Neural cell (in vitro differentiated cells): ENCODE results near the gene MACIR. TPM values are rescaled to one million over a fixed set of nuclear protein-coding genes. Genes with fewer than 3 reads are reported as not detected.

Experiments
- H2AFZ ChIP-seq: fragments of 200-600, 300-800 bp; sonication (generic), shearing (Covaris generic); 2 replicates; pipeline ENCODE4 v1.6.0; 2014; ENCODE audit warnings: low read depth, mild to moderate bottlenecking, antibody characterized with exemption, low read length, moderate library complexity
- H3F3A ChIP-seq: fragments of 200-600 bp; shearing (Covaris generic); 2 replicates; pipeline ENCODE4 v1.6.1; 2016; ENCODE audit warnings: mild to moderate bottlenecking, moderate library complexity, mixed read lengths, antibody characterized with exemption, low read length; ENCODE audit not compliant: insufficient read depth, poor library complexity, severe bottlenecking
- H3K27ac ChIP-seq: fragments of 200-600, 300-800 bp; sonication (generic), shearing (Covaris generic); 2 replicates; pipeline ENCODE4 v1.5.1; 2014; ENCODE audit warnings: mild to moderate bottlenecking, low read length, moderate library complexity
- H3K27me3 ChIP-seq: fragments of 300-800, 200-600 bp; sonication (generic), shearing (Covaris generic); 2 replicates; pipeline ENCODE4 v1.6.0; 2014; ENCODE audit warnings: mild to moderate bottlenecking, low read depth, low read length, moderate library complexity; ENCODE audit not compliant: insufficient read depth
- H3K36me3 ChIP-seq: fragments of 300-800, 200-600 bp; sonication (generic), shearing (Covaris generic); 2 replicates; pipeline ENCODE4 v1.5.1; 2014; ENCODE audit warnings: mild to moderate bottlenecking, antibody characterized with exemption, low read length, moderate library complexity; ENCODE audit not compliant: insufficient read depth
- H3K4me2 ChIP-seq: fragments of 300-800, 200-600 bp; sonication (generic), shearing (Covaris generic); 2 replicates; pipeline ENCODE4 v1.6.0; 2014; ENCODE audit warnings: mild to moderate bottlenecking, low read length
- H3K4me3 ChIP-seq: fragments of 300-800, 200-600 bp; sonication (generic), shearing (Covaris generic); 2 replicates; pipeline ENCODE4 v1.5.1; 2014; ENCODE audit warnings: mild to moderate bottlenecking, low read length, moderate library complexity
- H3K79me2 ChIP-seq: fragments of 200-600 bp; shearing (Covaris generic); replicated peaks from 2 replicates; pipeline ENCODE4 v1.6.0; 2014; ENCODE audit warnings: mild to moderate bottlenecking, low read length, moderate library complexity; ENCODE audit not compliant: insufficient read depth
- H3K9ac ChIP-seq: fragments of 300-800, 200-600 bp; sonication (generic), shearing (Covaris generic); 2 replicates; pipeline ENCODE4 v1.6.1; 2016; ENCODE audit warnings: mild to moderate bottlenecking, low read length, mixed read lengths
- H3K9me2 ChIP-seq: fragments of 200-600 bp; shearing (Covaris generic); 2 replicates; pipeline ENCODE4 v1.6.1; 2016; ENCODE audit warnings: mild to moderate bottlenecking, low read length, mixed read lengths; ENCODE audit not compliant: insufficient read depth
- H3K9me3 ChIP-seq: fragments of 200-600, 300-800 bp; sonication (generic), shearing (Covaris generic); 2 replicates; pipeline ENCODE4 v1.6.1; 2016; ENCODE audit warnings: mild to moderate bottlenecking, mixed run types, low read length, moderate library complexity, mixed read lengths
- H4K20me1 ChIP-seq: fragments of 200-600 bp; shearing (Covaris generic); 2 replicates; pipeline ENCODE4 v1.6.1; 2016; ENCODE audit warnings: mild to moderate bottlenecking, mixed run types; ENCODE audit not compliant: insufficient read depth
- EP300 ChIP-seq: fragments of 450-650 bp; conservative IDR thresholded peaks from 2 replicates; pipeline ENCODE4 v1.6.1; 2014; ENCODE audit warnings: antibody characterized with exemption, mild to moderate bottlenecking, moderate library complexity; ENCODE audit not compliant: poor library complexity, severe bottlenecking
- EZH2 ChIP-seq: fragments of 200-600, 300-800 bp; shearing (Covaris generic), sonication (generic); IDR thresholded peaks from 2 replicates; pipeline ENCODE4 v1.6.1; 2014; ENCODE audit warnings: antibody characterized with exemption, low read length, borderline replicate concordance, mild to moderate bottlenecking; ENCODE audit not compliant: insufficient read depth, poor library complexity, severe bottlenecking
- MXI1 ChIP-seq: fragments of 450-650 bp; conservative IDR thresholded peaks from 2 replicates; pipeline ENCODE4 v1.6.1; 2014; ENCODE audit warnings: antibody characterized with exemption, mild to moderate bottlenecking; ENCODE audit not compliant: poor library complexity, severe bottlenecking
- POLR2AphosphoS5 ChIP-seq: IDR thresholded peaks from 2 replicates; pipeline ENCODE4 v1.6.1; 2012
- RAD21 ChIP-seq: fragments of 450-650 bp; conservative IDR thresholded peaks from 2 replicates; pipeline ENCODE4 v1.6.1; 2014; ENCODE audit warnings: antibody characterized with exemption, mild to moderate bottlenecking, moderate library complexity
- SMC3 ChIP-seq: fragments of 450-650 bp; conservative IDR thresholded peaks from 2 replicates; pipeline ENCODE4 v1.6.1; 2014; ENCODE audit warnings: antibody characterized with exemption, mild to moderate bottlenecking, moderate library complexity; ENCODE audit not compliant: poor library complexity
- TAF1 ChIP-seq: IDR thresholded peaks from 2 replicates; pipeline ENCODE4 v1.6.1; 2012; ENCODE audit warnings: low read depth
- polyA plus RNA-seq: library from polyadenylated mRNA; depleted of rRNA; stranded (reverse); fragments of >200 nt; gene quantifications from 2 replicates; pipeline ENCODE4 v1.2.3, GENCODE V29; 2014
- TF ChIP-seq, protein P1 (sequence below): IDR thresholded peaks from 2 replicates; pipeline ENCODE4 v1.6.1; 2012; ENCODE audit warnings: borderline replicate concordance
- TF ChIP-seq, protein P2 (sequence below): fragments of 450-650 bp; IDR thresholded peaks from 2 replicates; pipeline ENCODE4 v1.5.1; 2014; ENCODE audit warnings: antibody characterized with exemption, mild to moderate bottlenecking, moderate library complexity; ENCODE audit not compliant: poor library complexity, severe bottlenecking

MACIR gene
- polyA plus RNA-seq, 1 donor from 2014 or later: 34.8 TPM

DNA sequence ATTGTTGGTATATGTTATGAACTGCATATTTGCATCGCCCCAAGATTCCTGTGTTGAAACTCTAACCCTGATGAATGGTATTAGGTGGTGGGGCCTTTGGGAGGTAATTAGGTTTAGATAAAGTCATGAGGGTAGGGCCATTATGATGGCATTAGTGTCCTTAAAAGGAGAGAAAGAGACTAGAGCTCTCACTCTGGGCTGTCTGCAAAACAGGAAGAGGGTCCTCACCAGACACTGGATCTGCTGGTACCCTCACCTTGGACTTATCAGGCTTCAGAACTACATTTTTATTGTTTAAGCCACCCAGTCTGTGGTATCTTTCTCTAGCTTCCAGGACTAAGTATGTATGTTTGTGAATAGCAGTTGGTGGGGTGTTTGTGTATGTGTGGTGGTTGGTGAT, 68.9 kb downstream of the MACIR start:
- Histone ChIP-seq H3K4me3 (no peak overlapping the region), H2AFZ (no peak overlapping the region), H3K36me3 (no peaks in the 10 kb centered on the region), H3K27me3 (no peaks in the 10 kb centered on the region), H3K9ac (no peak overlapping the region), H3K27ac (no peak overlapping the region), H3F3A (no peaks in the 10 kb centered on the region), H3K79me2 (no peaks in the 10 kb centered on the region), H4K20me1 (no peaks in the 10 kb centered on the region), H3K9me3 (no peaks in the 10 kb centered on the region), H3K4me2 (no peak overlapping the region), H3K9me2 (no peaks in the 10 kb centered on the region)
- TF ChIP-seq, protein P1, sequence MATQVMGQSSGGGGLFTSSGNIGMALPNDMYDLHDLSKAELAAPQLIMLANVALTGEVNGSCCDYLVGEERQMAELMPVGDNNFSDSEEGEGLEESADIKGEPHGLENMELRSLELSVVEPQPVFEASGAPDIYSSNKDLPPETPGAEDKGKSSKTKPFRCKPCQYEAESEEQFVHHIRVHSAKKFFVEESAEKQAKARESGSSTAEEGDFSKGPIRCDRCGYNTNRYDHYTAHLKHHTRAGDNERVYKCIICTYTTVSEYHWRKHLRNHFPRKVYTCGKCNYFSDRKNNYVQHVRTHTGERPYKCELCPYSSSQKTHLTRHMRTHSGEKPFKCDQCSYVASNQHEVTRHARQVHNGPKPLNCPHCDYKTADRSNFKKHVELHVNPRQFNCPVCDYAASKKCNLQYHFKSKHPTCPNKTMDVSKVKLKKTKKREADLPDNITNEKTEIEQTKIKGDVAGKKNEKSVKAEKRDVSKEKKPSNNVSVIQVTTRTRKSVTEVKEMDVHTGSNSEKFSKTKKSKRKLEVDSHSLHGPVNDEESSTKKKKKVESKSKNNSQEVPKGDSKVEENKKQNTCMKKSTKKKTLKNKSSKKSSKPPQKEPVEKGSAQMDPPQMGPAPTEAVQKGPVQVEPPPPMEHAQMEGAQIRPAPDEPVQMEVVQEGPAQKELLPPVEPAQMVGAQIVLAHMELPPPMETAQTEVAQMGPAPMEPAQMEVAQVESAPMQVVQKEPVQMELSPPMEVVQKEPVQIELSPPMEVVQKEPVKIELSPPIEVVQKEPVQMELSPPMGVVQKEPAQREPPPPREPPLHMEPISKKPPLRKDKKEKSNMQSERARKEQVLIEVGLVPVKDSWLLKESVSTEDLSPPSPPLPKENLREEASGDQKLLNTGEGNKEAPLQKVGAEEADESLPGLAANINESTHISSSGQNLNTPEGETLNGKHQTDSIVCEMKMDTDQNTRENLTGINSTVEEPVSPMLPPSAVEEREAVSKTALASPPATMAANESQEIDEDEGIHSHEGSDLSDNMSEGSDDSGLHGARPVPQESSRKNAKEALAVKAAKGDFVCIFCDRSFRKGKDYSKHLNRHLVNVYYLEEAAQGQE: no peak
- no peak for TF ChIP-seq TAF1
- TF ChIP-seq EP300: no peak
- no peak for TF ChIP-seq EZH2
- TF ChIP-seq, protein P2, sequence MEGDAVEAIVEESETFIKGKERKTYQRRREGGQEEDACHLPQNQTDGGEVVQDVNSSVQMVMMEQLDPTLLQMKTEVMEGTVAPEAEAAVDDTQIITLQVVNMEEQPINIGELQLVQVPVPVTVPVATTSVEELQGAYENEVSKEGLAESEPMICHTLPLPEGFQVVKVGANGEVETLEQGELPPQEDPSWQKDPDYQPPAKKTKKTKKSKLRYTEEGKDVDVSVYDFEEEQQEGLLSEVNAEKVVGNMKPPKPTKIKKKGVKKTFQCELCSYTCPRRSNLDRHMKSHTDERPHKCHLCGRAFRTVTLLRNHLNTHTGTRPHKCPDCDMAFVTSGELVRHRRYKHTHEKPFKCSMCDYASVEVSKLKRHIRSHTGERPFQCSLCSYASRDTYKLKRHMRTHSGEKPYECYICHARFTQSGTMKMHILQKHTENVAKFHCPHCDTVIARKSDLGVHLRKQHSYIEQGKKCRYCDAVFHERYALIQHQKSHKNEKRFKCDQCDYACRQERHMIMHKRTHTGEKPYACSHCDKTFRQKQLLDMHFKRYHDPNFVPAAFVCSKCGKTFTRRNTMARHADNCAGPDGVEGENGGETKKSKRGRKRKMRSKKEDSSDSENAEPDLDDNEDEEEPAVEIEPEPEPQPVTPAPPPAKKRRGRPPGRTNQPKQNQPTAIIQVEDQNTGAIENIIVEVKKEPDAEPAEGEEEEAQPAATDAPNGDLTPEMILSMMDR: no peak
- no peak for TF ChIP-seq SMC3
- no peak for TF ChIP-seq RAD21
- no peak for TF ChIP-seq POLR2AphosphoS5
- TF ChIP-seq MXI1: no peak

DNA sequence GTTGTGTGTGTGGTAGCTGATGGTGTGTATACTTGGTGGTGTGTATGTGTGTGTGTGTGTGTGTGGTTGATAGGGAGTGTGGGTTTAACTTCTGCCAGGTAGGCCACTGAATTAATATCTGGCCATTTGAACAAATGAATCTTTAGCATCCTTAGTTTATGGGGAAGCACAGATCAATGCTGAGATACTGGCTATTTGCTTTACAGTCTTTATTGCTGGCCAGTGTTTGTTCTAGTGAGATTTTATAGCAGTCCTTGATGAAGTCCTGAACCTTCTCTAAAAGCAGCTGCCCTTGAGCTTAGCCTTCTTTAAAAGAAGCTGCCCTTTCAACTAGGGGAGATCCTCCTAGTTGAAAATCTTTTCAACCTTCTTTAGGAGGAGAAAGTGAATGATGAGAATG, 69.3 kb downstream of the MACIR start:
- no peaks in the 10 kb centered on the region for H3K9me3 ChIP-seq
- no peaks in the 10 kb centered on the region for H3K36me3 ChIP-seq
- H3K4me2 ChIP-seq: no peak overlapping the region
- H3K79me2 ChIP-seq: no peaks in the 10 kb centered on the region
- no peak overlapping the region for H3K27ac ChIP-seq
- H3F3A ChIP-seq: no peaks in the 10 kb centered on the region
- no peak overlapping the region for H2AFZ ChIP-seq
- H3K4me3 ChIP-seq: no peak overlapping the region
- H4K20me1 ChIP-seq: no peaks in the 10 kb centered on the region
- H3K9me2 ChIP-seq: no peaks in the 10 kb centered on the region
- TF ChIP-seq, protein P1: no peak
- TF ChIP-seq POLR2AphosphoS5 (no peak), RAD21 (no peak), MXI1 (no peak), TAF1 (no peak), EZH2 (no peak), EP300 (no peak), SMC3 (no peak)
- TF ChIP-seq, protein P2: no peak
- H3K9ac ChIP-seq: no peak overlapping the region
- no peaks in the 10 kb centered on the region for H3K27me3 ChIP-seq
